ENCODE results near the gene TMOD2. TPM values are rescaled to one million over a fixed set of nuclear protein-coding genes. Genes with fewer than 3 reads are reported as not detected.
A peak's percentile ranks its signal among the peaks of the same experiment; 100 is the strongest.

Gene TMOD2
- total RNA-seq, 1 experiment from 2014 or later = 3.6 TPM

GRCh38 chr15:51782357-51782896, 31.0 kb downstream of the TMOD2 start:
- Mint-ChIP-seq H3K4me1 (peaks cover 11% of the 10 kb centered on the region), H3K36me3 (no peaks in the 10 kb centered on the region; the same call in none of the 2 replicates), H3K9me3 (peaks cover 3% of the 10 kb centered on the region; the same call in 1 of the 2 replicates), H3K4me3 (no peak overlapping the region), H3K27ac (no peak overlapping the region), H3K27me3 (ENCODE audit: low read depth) (no peaks in the 10 kb centered on the region)
- TF ChIP-seq CTCF (IDR thresholded peaks at IDR 0.05) (peak; percentile 23), ELF4 (CRISPR knock-in tag; IDR thresholded peaks at IDR 0.05; ENCODE audit: low read depth) (no peak), HMGA2 (CRISPR knock-in tag; IDR thresholded peaks at IDR 0.05) (no peak)
- DNase-seq (ENCODE audit: low spot score) (no peak), ATAC-seq (peak; percentile 92)
- ChIA-PET POLR2A (no interaction called here), CTCF (interaction anchor here (0.6 to 1.3 kb wide), 5 partner anchors 123 to 297 kb away, joined by 3 to 9 read pairs (median 3); no protein-coding TSS in a partner anchor)

GRCh38 chr15:51783967-51784366, 32.6 kb downstream of the TMOD2 start:
- ATAC-seq = no peak
- H3K27ac Mint-ChIP-seq = no peak overlapping the region
- no peak for DNase-seq (ENCODE audit: low spot score)
- TF ChIP-seq SP1 (CRISPR knock-in tag; conservative IDR thresholded peaks at IDR 0.05) (no peak), RELA (CRISPR knock-in tag; IDR thresholded peaks at IDR 0.05; ENCODE audit: borderline replicate concordance) (no peak), ZNF138 (CRISPR knock-in tag; conservative IDR thresholded peaks at IDR 0.05) (no peak), PRDM15 (CRISPR knock-in tag; IDR thresholded peaks at IDR 0.05) (no peak), E2F4 (CRISPR knock-in tag; IDR thresholded peaks at IDR 0.05; ENCODE audit: borderline replicate concordance, low read depth) (no peak), AR (CRISPR knock-in tag; IDR thresholded peaks at IDR 0.05) (no peak), TEAD1 (CRISPR knock-in tag; IDR thresholded peaks at IDR 0.05) (no peak), PREB (CRISPR knock-in tag; IDR thresholded peaks at IDR 0.05; ENCODE audit: borderline replicate concordance) (no peak), ZNF232 (CRISPR knock-in tag; IDR thresholded peaks at IDR 0.05) (no peak), SMAD3 (CRISPR knock-in tag; IDR thresholded peaks at IDR 0.05; ENCODE audit: borderline replicate concordance) (no peak), TCF7 (CRISPR knock-in tag; IDR thresholded peaks at IDR 0.05; ENCODE audit: low read depth) (no peak), ATF6 (CRISPR knock-in tag; IDR thresholded peaks at IDR 0.05) (no peak), MAX (CRISPR knock-in tag; IDR thresholded peaks at IDR 0.05) (no peak), CREB1 (CRISPR knock-in tag; IDR thresholded peaks at IDR 0.05) (no peak), KAT7 (CRISPR knock-in tag; IDR thresholded peaks at IDR 0.05; ENCODE audit: borderline replicate concordance) (no peak), SOX15 (CRISPR knock-in tag; IDR thresholded peaks at IDR 0.05) (no peak), ZMAT4 (CRISPR knock-in tag; IDR thresholded peaks at IDR 0.05) (no peak), GTF2I (CRISPR knock-in tag; conservative IDR thresholded peaks at IDR 0.05) (no peak)
- H3K4me3 Mint-ChIP-seq = no peak overlapping the region
- no peaks in the 10 kb centered on the region; the same call in none of the 2 replicates for H3K36me3 Mint-ChIP-seq
- ChIA-PET POLR2A (no interaction called here), CTCF (interaction anchor here (1.0 to 1.2 kb wide), 2 partner anchors 133 to 294 kb away, joined by 3 to 4 read pairs; no protein-coding TSS in a partner anchor)
- H3K4me1 Mint-ChIP-seq = peaks cover 13% of the 10 kb centered on the region
- no peaks in the 10 kb centered on the region for H3K27me3 Mint-ChIP-seq (ENCODE audit: low read depth)
- peaks cover 3% of the 10 kb centered on the region; the same call in 1 of the 2 replicates for H3K9me3 Mint-ChIP-seq
